ENCODE results near the gene ATRX. TPM values are rescaled to one million over a fixed set of nuclear protein-coding genes. Genes with fewer than 3 reads are reported as not detected.

The ATRX gene
- polyA plus RNA-seq, 1 of the 3 experiments (the other 2 are of a cell fraction): 27.6 TPM

DNA sequence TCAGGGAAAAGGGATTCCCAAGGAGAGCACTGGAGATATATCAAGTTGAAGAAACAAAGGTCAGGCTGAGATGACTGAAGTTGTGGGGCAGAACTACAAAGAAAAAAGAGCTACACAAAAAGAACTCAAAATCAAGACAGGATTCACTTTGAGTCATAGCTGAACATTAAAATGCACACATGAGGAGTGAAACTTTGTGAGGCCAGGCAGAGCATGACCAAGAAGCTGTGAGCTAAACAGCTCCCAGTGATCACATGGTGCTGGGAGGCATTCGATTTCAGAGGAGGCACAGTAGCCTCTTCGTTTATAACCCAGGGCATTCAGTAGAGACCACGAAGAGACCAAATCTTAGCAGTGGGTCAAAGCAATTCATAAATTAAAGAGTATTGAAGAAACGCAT, 145.3 kb downstream of the ATRX start:
- Histone ChIP-seq H2AFZ (ENCODE audit: low read depth) (no peak overlapping the region), H3K4me3 (ENCODE audit: low read depth in 2 of 2, low read length in 1 of 2) (no peak overlapping the region), H3K27me3 (ENCODE audit: insufficient read depth) (no peaks in the 10 kb centered on the region), H3K27ac (ENCODE audit: low read depth in 2 of 2, low read length in 1 of 2) (no peak overlapping the region), H3K9ac (no peak overlapping the region), H4K20me1 (ENCODE audit: insufficient read depth) (no peaks in the 10 kb centered on the region), H3K9me2 (no peaks in the 10 kb centered on the region), H3K79me2 (ENCODE audit: insufficient read depth) (peaks cover 58% of the 10 kb centered on the region; the same call in 1 of the 2 replicates), H3K36me3 (replicated peaks in 1 of 2; ENCODE audit: control insufficient read depth in 1 of 2, insufficient read depth in 2 of 2, low read length in 1 of 2) (peaks cover 7 to 57% of the 10 kb centered on the region in 2 experiments), H3K4me2 (no peak overlapping the region), H3F3A (replicated peaks; ENCODE audit: insufficient read depth) (peaks cover 9% of the 10 kb centered on the region), H3K4me1 (ENCODE audit: control insufficient read depth in 1 of 2, insufficient read depth in 2 of 2, low read depth in 1 of 2, low read length in 1 of 2) (no peaks in the 10 kb centered on the region), H3K9me3 (no peaks in the 10 kb centered on the region)
- 77% methylated on average over 4 of the region's 4 CpGs for WGBS (ENCODE audit: low lambda C conversion rate)
- TF ChIP-seq RAD21 (IDR thresholded peaks at IDR 0.05; ENCODE audit: low read length): no peak
- TF ChIP-seq CHD2 (IDR thresholded peaks at IDR 0.05; ENCODE audit: low read length, partially characterized antibody): no peak
- no peak for TF ChIP-seq TAF1 (IDR thresholded peaks at IDR 0.05; ENCODE audit: borderline replicate concordance, low read depth, low read length)
- no peak for TF ChIP-seq FOXJ3 (CRISPR knock-in tag; IDR thresholded peaks at IDR 0.05)
- no peak for TF ChIP-seq GATA2 (CRISPR knock-in tag; IDR thresholded peaks at IDR 0.05)
- no peak for TF ChIP-seq FOSL2 (IDR thresholded peaks at IDR 0.05; ENCODE audit: borderline replicate concordance, low read depth)
- TF ChIP-seq MXI1 (IDR thresholded peaks at IDR 0.05; ENCODE audit: low read depth, low read length): no peak
- no peak for TF ChIP-seq REST (IDR thresholded peaks at IDR 0.05; ENCODE audit: low read depth, low read length)
- CTCF ChIA-PET: interaction anchor here (0.6 kb wide), 1 partner anchor 49 kb away, joined by 3 read pairs; no protein-coding TSS in a partner anchor
- no peak for DNase-seq
- POLR2A ChIA-PET: no interaction called here

DNA sequence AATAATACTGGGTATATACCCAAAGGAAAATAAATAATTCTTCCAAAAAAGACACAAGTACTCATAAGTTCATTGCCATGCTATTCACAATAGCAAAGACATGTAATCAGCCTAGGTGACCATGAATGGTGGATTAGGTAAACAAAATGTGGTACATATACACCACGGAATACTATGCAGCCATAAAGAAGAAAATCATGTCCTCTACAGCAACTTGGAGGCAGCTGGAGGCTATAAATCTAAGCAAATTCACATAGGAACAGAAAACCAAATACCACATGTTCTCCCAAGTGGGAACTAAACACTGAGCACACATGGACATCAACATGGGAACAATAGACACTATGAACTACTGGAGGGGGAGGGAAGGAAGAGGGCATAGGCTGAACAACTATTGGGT, 146.2 kb downstream of the ATRX start:
- H3K4me1 ChIP-seq (ENCODE audit: control insufficient read depth in 1 of 2, insufficient read depth in 2 of 2, low read depth in 1 of 2, low read length in 1 of 2): no peaks in the 10 kb centered on the region
- CTCF ChIA-PET: interaction anchor here (0.6 kb wide), 2 partner anchors 50 to 1895 kb away, joined by 3 read pairs; no protein-coding TSS in a partner anchor
- H3K27me3 ChIP-seq (ENCODE audit: insufficient read depth): no peaks in the 10 kb centered on the region
- DNase-seq: no peak
- TF ChIP-seq SMC3 (IDR thresholded peaks at IDR 0.05; ENCODE audit: low read depth, low read length) (no peak), CHD2 (IDR thresholded peaks at IDR 0.05; ENCODE audit: low read length, partially characterized antibody) (no peak), USF1 (IDR thresholded peaks at IDR 0.05; ENCODE audit: borderline replicate concordance, low read depth) (no peak), GABPA (IDR thresholded peaks at IDR 0.05; ENCODE audit: low read depth) (no peak), GATA2 (CRISPR knock-in tag; IDR thresholded peaks at IDR 0.05) (no peak), FOXJ3 (CRISPR knock-in tag; IDR thresholded peaks at IDR 0.05) (no peak), YY1 (IDR thresholded peaks at IDR 0.05; ENCODE audit: low read depth) (no peak), FOSL2 (IDR thresholded peaks at IDR 0.05; ENCODE audit: borderline replicate concordance, low read depth) (no peak), RXRA (IDR thresholded peaks at IDR 0.05; ENCODE audit: borderline replicate concordance, low read depth) (no peak)
- TF ChIP-seq, protein P1, sequence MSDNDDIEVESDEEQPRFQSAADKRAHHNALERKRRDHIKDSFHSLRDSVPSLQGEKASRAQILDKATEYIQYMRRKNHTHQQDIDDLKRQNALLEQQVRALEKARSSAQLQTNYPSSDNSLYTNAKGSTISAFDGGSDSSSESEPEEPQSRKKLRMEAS (IDR thresholded peaks at IDR 0.05; ENCODE audit: low read depth): no peak
- peaks cover 57% of the 10 kb centered on the region; the same call in 1 of the 2 replicates for H3K79me2 ChIP-seq (ENCODE audit: insufficient read depth)
- no peaks in the 10 kb centered on the region for H3K9me3 ChIP-seq
- H3K4me2 ChIP-seq: no peak overlapping the region
- no peak overlapping the region for H2AFZ ChIP-seq (ENCODE audit: low read depth)
- no peak overlapping the region for H3K27ac ChIP-seq (ENCODE audit: low read depth in 2 of 2, low read length in 1 of 2)
- POLR2A ChIA-PET: no interaction called here
- no peak overlapping the region for H3K4me3 ChIP-seq (ENCODE audit: low read depth in 2 of 2, low read length in 1 of 2)
- no peaks in the 10 kb centered on the region for H3K9me2 ChIP-seq
- no peak overlapping the region for H3K9ac ChIP-seq
- H3F3A ChIP-seq (replicated peaks; ENCODE audit: insufficient read depth): peaks cover 9% of the 10 kb centered on the region
- H4K20me1 ChIP-seq (ENCODE audit: insufficient read depth): no peaks in the 10 kb centered on the region
- WGBS (ENCODE audit: low lambda C conversion rate): 93% methylated on average over 1 of the region's 1 CpG
- peaks cover 7 to 57% of the 10 kb centered on the region in 2 experiments for H3K36me3 ChIP-seq (replicated peaks in 1 of 2; ENCODE audit: control insufficient read depth in 1 of 2, insufficient read depth in 2 of 2, low read length in 1 of 2)

Measured in SK-N-SH (cell line).